Measurements from ENCODE around the gene PARVB. TPM values are rescaled to one million over a fixed set of nuclear protein-coding genes. Genes with fewer than 3 reads are reported as not detected.

Gene PARVB
- 7.7 TPM for polyA plus RNA-seq (2013, experiment 1 of 2)
- polyA plus RNA-seq (2013, experiment 2 of 2), result 7.4 TPM

DNA sequence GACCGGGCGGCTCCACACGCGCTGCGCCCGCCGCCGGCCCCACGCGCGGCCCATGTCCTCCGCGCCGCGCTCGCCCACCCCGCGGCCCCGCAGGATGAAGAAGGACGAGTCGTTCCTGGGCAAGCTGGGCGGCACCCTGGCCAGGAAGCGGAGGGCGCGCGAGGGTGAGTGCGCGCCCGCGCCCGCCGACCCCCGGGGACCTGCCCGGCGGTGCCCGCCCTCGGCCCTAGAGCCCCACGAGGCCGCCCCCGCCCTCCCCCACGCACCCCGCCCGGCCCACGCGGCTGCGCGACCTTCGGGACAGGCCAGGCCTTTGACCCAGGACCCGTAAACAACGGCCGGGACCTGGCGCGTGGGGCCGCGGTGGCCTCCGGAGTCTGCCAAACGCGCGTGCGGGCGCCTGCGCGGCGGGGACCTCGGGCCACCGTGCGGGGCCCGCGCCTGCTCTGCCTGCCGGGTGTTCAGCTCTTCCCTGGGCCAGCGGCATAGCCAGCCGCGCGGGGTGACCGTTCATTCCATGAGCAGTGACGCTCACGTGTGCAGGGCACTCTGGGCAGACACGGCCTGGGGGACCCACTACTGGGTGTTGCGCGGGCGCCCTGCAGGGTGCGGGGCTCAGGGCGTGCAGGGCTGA, at the start of gene PARVB:
TSS of gene PARVB (plus strand) at position 15 of the 634 bp plus-strand sequence. CDS start at position 53, 38 bp downstream.
- Histone ChIP-seq H4K8ac (ENCODE audit: low read depth, low read length) (peak within 1 kb of the TSS; percentile 96), H3K23ac (ENCODE audit: low read depth, low read length, poor library complexity) (peak within 1 kb of the TSS; percentile 97), H3K18ac (ENCODE audit: low read length) (peak within 1 kb of the TSS; percentile 93), H3K4me2 (ENCODE audit: insufficient read depth, low read length, poor library complexity, severe bottlenecking) (peak within 1 kb of the TSS; percentile 90), H2AFZ (ENCODE audit: low read length) (peak within 1 kb of the TSS; percentile 29), H3K9me3 (replicated peaks in 1 of 2; ENCODE audit: control insufficient read depth in 2 of 2, insufficient read depth in 1 of 2, low read depth in 1 of 2, low read length in 2 of 2) (peaks cover 0 to 2% of the 10 kb centered on the region in 2 donors), H3K4me1 (ENCODE audit: control insufficient read depth in 2 of 2, insufficient read depth in 1 of 2, low read depth in 1 of 2, low read length in 2 of 2) (peaks cover 0 to 5% of the 10 kb centered on the region in 2 donors), H2BK120ac (ENCODE audit: low read depth, low read length) (no peak within 1 kb of the TSS), H3K27me3 (ENCODE audit: control insufficient read depth in 3 of 3, insufficient read depth in 3 of 3, low read depth in 1 of 3, low read length in 3 of 3) (peaks cover 0 to 16% (median 0%) of the 10 kb centered on the region in 3 experiments), H3K79me1 (ENCODE audit: low read depth, low read length) (peaks cover 2% of the 10 kb centered on the region), H4K91ac (ENCODE audit: low read depth, low read length, poor library complexity) (no peak within 1 kb of the TSS), H3K4me3 (ENCODE audit: low read length in 2 of 2) (peak within 1 kb of the TSS in 1 of 2 donors; percentile 82), H2BK5ac (ENCODE audit: low read length) (peak within 1 kb of the TSS; percentile 50), H3K14ac (ENCODE audit: low read length) (peak within 1 kb of the TSS; percentile 51), H2BK12ac (ENCODE audit: low read length) (peak within 1 kb of the TSS; percentile 70), H2BK15ac (ENCODE audit: low read length) (peak within 1 kb of the TSS; percentile 96), H3K27ac (replicated peaks; ENCODE audit: low read length) (no peak within 1 kb of the TSS), H3K4ac (ENCODE audit: low read length) (no peak within 1 kb of the TSS), H3K36me3 (replicated peaks in 1 of 2; ENCODE audit: control insufficient read depth in 2 of 2, insufficient read depth in 2 of 2, low read length in 2 of 2) (no peaks in the 10 kb centered on the region), H3K9ac (ENCODE audit: low read depth, low read length, poor library complexity) (peak within 1 kb of the TSS; percentile 80), H2AK5ac (ENCODE audit: low read depth, low read length) (peak within 1 kb of the TSS; percentile 32)
- no CpG with 5 or more reads among the region's 83 CpGs for WGBS, 2 donors (ENCODE audit: extremely low coverage in 2 of 2, insufficient read length in 2 of 2, insufficient replicate concordance in 1 of 2)
- DNase-seq (ENCODE audit: low spot score), result no peak

GRCh38 chr22:43975041-43975440, 49.1 kb upstream of the PARVB start:
- Histone ChIP-seq H3K4me3 (ENCODE audit: low read length in 2 of 2) (peak overlapping the region in 1 of 2 donors; percentile 37), H2AFZ (ENCODE audit: low read length) (no peak overlapping the region), H3K23ac (ENCODE audit: low read depth, low read length, poor library complexity) (peak overlapping the region; percentile 20), H2BK5ac (ENCODE audit: low read length) (no peak overlapping the region), H3K4ac (ENCODE audit: low read length) (no peak overlapping the region), H3K4me2 (ENCODE audit: insufficient read depth, low read length, poor library complexity, severe bottlenecking) (no peak overlapping the region), H3K9ac (ENCODE audit: low read depth, low read length, poor library complexity) (no peak overlapping the region), H2BK15ac (ENCODE audit: low read length) (no peak overlapping the region), H3K79me1 (ENCODE audit: low read depth, low read length) (no peaks in the 10 kb centered on the region), H3K27me3 (ENCODE audit: control insufficient read depth in 3 of 3, insufficient read depth in 3 of 3, low read depth in 1 of 3, low read length in 3 of 3) (no peaks in the 10 kb centered on the region), H3K36me3 (replicated peaks in 1 of 2; ENCODE audit: control insufficient read depth in 2 of 2, insufficient read depth in 2 of 2, low read length in 2 of 2) (peaks cover 46 to 97% of the 10 kb centered on the region in 2 donors), H3K18ac (ENCODE audit: low read length) (no peak overlapping the region), H2BK12ac (ENCODE audit: low read length) (no peak overlapping the region), H3K27ac (replicated peaks; ENCODE audit: low read length) (no peak overlapping the region), H4K91ac (ENCODE audit: low read depth, low read length, poor library complexity) (no peak overlapping the region), H4K8ac (ENCODE audit: low read depth, low read length) (peak overlapping the region; percentile 24), H3K9me3 (replicated peaks in 1 of 2; ENCODE audit: control insufficient read depth in 2 of 2, insufficient read depth in 1 of 2, low read depth in 1 of 2, low read length in 2 of 2) (no peaks in the 10 kb centered on the region), H2BK120ac (ENCODE audit: low read depth, low read length) (no peak overlapping the region), H3K14ac (ENCODE audit: low read length) (no peak overlapping the region), H2AK5ac (ENCODE audit: low read depth, low read length) (no peak overlapping the region), H3K4me1 (ENCODE audit: control insufficient read depth in 2 of 2, insufficient read depth in 1 of 2, low read depth in 1 of 2, low read length in 2 of 2) (no peaks in the 10 kb centered on the region)
- DNase-seq (ENCODE audit: low spot score), result no peak
- no CpG with 5 or more reads among the region's 4 CpGs for WGBS, 2 donors (ENCODE audit: extremely low coverage in 2 of 2, insufficient read length in 2 of 2, insufficient replicate concordance in 1 of 2)

GRCh38 chr22:43976861-43977795, 47.0 kb upstream of the PARVB start:
- no CpG with 5 or more reads among the region's 19 CpGs for WGBS, 2 donors (ENCODE audit: extremely low coverage in 2 of 2, insufficient read length in 2 of 2, insufficient replicate concordance in 1 of 2)
- peaks cover 51 to 99% of the 10 kb centered on the region in 2 donors for H3K36me3 ChIP-seq (replicated peaks in 1 of 2; ENCODE audit: control insufficient read depth in 2 of 2, insufficient read depth in 2 of 2, low read length in 2 of 2)
- no peak overlapping the region for H3K23ac ChIP-seq (ENCODE audit: low read depth, low read length, poor library complexity)

GRCh38 chr22:43978558-43978957, 45.5 kb upstream of the PARVB start:
- H3K14ac ChIP-seq (ENCODE audit: low read length), result no peak overlapping the region
- H3K4me2 ChIP-seq (ENCODE audit: insufficient read depth, low read length, poor library complexity, severe bottlenecking), result no peak overlapping the region
- H3K23ac ChIP-seq (ENCODE audit: low read depth, low read length, poor library complexity), result no peak overlapping the region
- no peaks in the 10 kb centered on the region for H3K4me1 ChIP-seq (ENCODE audit: control insufficient read depth in 2 of 2, insufficient read depth in 1 of 2, low read depth in 1 of 2, low read length in 2 of 2)
- WGBS, 2 donors (ENCODE audit: extremely low coverage in 2 of 2, insufficient read length in 2 of 2, insufficient replicate concordance in 1 of 2), result no CpG with 5 or more reads among the region's 4 CpGs
- H3K4me3 ChIP-seq (ENCODE audit: low read length in 2 of 2), result no peak overlapping the region
- no peaks in the 10 kb centered on the region for H3K9me3 ChIP-seq (replicated peaks in 1 of 2; ENCODE audit: control insufficient read depth in 2 of 2, insufficient read depth in 1 of 2, low read depth in 1 of 2, low read length in 2 of 2)
- no peak overlapping the region for H3K4ac ChIP-seq (ENCODE audit: low read length)
- H4K8ac ChIP-seq (ENCODE audit: low read depth, low read length), result no peak overlapping the region
- H3K18ac ChIP-seq (ENCODE audit: low read length), result no peak overlapping the region
- no peak for DNase-seq (ENCODE audit: low spot score)
- no peak overlapping the region for H2AK5ac ChIP-seq (ENCODE audit: low read depth, low read length)
- H2BK12ac ChIP-seq (ENCODE audit: low read length), result no peak overlapping the region
- H2BK5ac ChIP-seq (ENCODE audit: low read length), result no peak overlapping the region
- H2AFZ ChIP-seq (ENCODE audit: low read length), result no peak overlapping the region
- H3K36me3 ChIP-seq (replicated peaks in 1 of 2; ENCODE audit: control insufficient read depth in 2 of 2, insufficient read depth in 2 of 2, low read length in 2 of 2), result peaks cover 45 to 98% of the 10 kb centered on the region in 2 donors
- H3K27ac ChIP-seq (replicated peaks; ENCODE audit: low read length), result no peak overlapping the region
- H4K91ac ChIP-seq (ENCODE audit: low read depth, low read length, poor library complexity), result no peak overlapping the region
- no peak overlapping the region for H2BK120ac ChIP-seq (ENCODE audit: low read depth, low read length)
- no peaks in the 10 kb centered on the region for H3K79me1 ChIP-seq (ENCODE audit: low read depth, low read length)
- no peak overlapping the region for H3K9ac ChIP-seq (ENCODE audit: low read depth, low read length, poor library complexity)
- no peak overlapping the region for H2BK15ac ChIP-seq (ENCODE audit: low read length)
- H3K27me3 ChIP-seq (ENCODE audit: control insufficient read depth in 3 of 3, insufficient read depth in 3 of 3, low read depth in 1 of 3, low read length in 3 of 3), result no peaks in the 10 kb centered on the region

More at GRCh38 chr22:43976861-43977795, 47.0 kb upstream of the PARVB start:
- no peak overlapping the region for H3K18ac ChIP-seq (ENCODE audit: low read length)
- no peak for DNase-seq (ENCODE audit: low spot score)
- H3K27me3 ChIP-seq (ENCODE audit: control insufficient read depth in 3 of 3, insufficient read depth in 3 of 3, low read depth in 1 of 3, low read length in 3 of 3), result no peaks in the 10 kb centered on the region
- H3K4me1 ChIP-seq (ENCODE audit: control insufficient read depth in 2 of 2, insufficient read depth in 1 of 2, low read depth in 1 of 2, low read length in 2 of 2), result no peaks in the 10 kb centered on the region
- H3K9ac ChIP-seq (ENCODE audit: low read depth, low read length, poor library complexity), result no peak overlapping the region
- no peak overlapping the region for H2BK5ac ChIP-seq (ENCODE audit: low read length)
- H4K8ac ChIP-seq (ENCODE audit: low read depth, low read length), result no peak overlapping the region
- no peak overlapping the region for H2BK120ac ChIP-seq (ENCODE audit: low read depth, low read length)
- H3K4me2 ChIP-seq (ENCODE audit: insufficient read depth, low read length, poor library complexity, severe bottlenecking), result no peak overlapping the region
- H4K91ac ChIP-seq (ENCODE audit: low read depth, low read length, poor library complexity), result no peak overlapping the region
- no peaks in the 10 kb centered on the region for H3K79me1 ChIP-seq (ENCODE audit: low read depth, low read length)
- H3K9me3 ChIP-seq (replicated peaks in 1 of 2; ENCODE audit: control insufficient read depth in 2 of 2, insufficient read depth in 1 of 2, low read depth in 1 of 2, low read length in 2 of 2), result no peaks in the 10 kb centered on the region
- no peak overlapping the region for H3K14ac ChIP-seq (ENCODE audit: low read length)
- H3K27ac ChIP-seq (replicated peaks; ENCODE audit: low read length), result no peak overlapping the region
- H2BK12ac ChIP-seq (ENCODE audit: low read length), result no peak overlapping the region
- H2AK5ac ChIP-seq (ENCODE audit: low read depth, low read length), result no peak overlapping the region
- H2AFZ ChIP-seq (ENCODE audit: low read length), result no peak overlapping the region
- H3K4me3 ChIP-seq (ENCODE audit: low read length in 2 of 2), result peak overlapping the region in 1 of 2 donors; percentile 46
- H2BK15ac ChIP-seq (ENCODE audit: low read length), result no peak overlapping the region
- no peak overlapping the region for H3K4ac ChIP-seq (ENCODE audit: low read length)

Data from neuronal stem cell (in vitro differentiated cells).